Ishikawa (cell line): Measurements from ENCODE around the gene PDE4D.

ENCODE experiments used
- CEBPB ChIP-seq: IDR thresholded peaks from 2 replicates; pipeline ENCODE4 v1.6.1; 2012
- CREB1 ChIP-seq: IDR thresholded peaks from 2 replicates; pipeline ENCODE4 v1.6.1; 2012; ENCODE audit warnings: low read depth
- EP300 ChIP-seq: IDR thresholded peaks from 2 replicates; pipeline ENCODE4 v1.6.1; 2012; ENCODE audit warnings: borderline replicate concordance
- REST ChIP-seq: IDR thresholded peaks from 2 replicates; pipeline ENCODE4 v1.6.1; 2012; ENCODE audit warnings: low read depth, mild to moderate bottlenecking
- TEAD4 ChIP-seq: IDR thresholded peaks from 2 replicates; pipeline ENCODE4 v1.6.1; 2012
- TF ChIP-seq, protein P1 (sequence below): IDR thresholded peaks from 2 replicates; pipeline ENCODE4 v1.6.1; 2012
- TF ChIP-seq, protein P2 (sequence below): IDR thresholded peaks from 2 replicates; pipeline ENCODE4 v1.6.1; 2012

GRCh38 chr5:59917121-59917520 lies 23.6 kb upstream of the PDE4D start:
- TF ChIP-seq CEBPB (no peak), REST (no peak), CREB1 (no peak), TEAD4 (no peak), EP300 (no peak)
- TF ChIP-seq, protein P1, sequence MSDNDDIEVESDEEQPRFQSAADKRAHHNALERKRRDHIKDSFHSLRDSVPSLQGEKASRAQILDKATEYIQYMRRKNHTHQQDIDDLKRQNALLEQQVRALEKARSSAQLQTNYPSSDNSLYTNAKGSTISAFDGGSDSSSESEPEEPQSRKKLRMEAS: no peak
- TF ChIP-seq, protein P2, sequence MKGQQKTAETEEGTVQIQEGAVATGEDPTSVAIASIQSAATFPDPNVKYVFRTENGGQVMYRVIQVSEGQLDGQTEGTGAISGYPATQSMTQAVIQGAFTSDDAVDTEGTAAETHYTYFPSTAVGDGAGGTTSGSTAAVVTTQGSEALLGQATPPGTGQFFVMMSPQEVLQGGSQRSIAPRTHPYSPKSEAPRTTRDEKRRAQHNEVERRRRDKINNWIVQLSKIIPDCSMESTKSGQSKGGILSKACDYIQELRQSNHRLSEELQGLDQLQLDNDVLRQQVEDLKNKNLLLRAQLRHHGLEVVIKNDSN: no peak
